Prostate gland (tissue), 2 donors: ENCODE measurements around the gene SCFD2. TPM values are rescaled to one million over a fixed set of nuclear protein-coding genes. Genes with fewer than 3 reads are reported as not detected.

ENCODE experiments used
- DNase-seq: peaks from one replicate; pipeline ENCODE4 v3.0.0-alpha.2; 2019; ENCODE audit warnings: low spot score
- H3K27ac ChIP-seq, 2 donors: fragments of 200-600 bp; sonication (generic); 2 replicates each; pipeline ENCODE4 v1.5.1; 2017 to 2019
- H3K27me3 ChIP-seq: fragments of 200-600 bp; sonication (generic); replicated peaks from 2 replicates; pipeline ENCODE4 v1.5.1; 2019; ENCODE audit not compliant: insufficient read depth
- H3K36me3 ChIP-seq, 2 donors: fragments of 200-600 bp; sonication (generic); 1 replicate in 1 of 2; 2 replicates in 1 of 2; pipeline versions ENCODE4 v1.5.1 to v1.8.1; 2017 to 2019
- H3K4me1 ChIP-seq: fragments of 200-600 bp; sonication (generic); replicated peaks from 2 replicates; pipeline ENCODE4 v1.5.1; 2019
- H3K4me3 ChIP-seq, 2 donors: fragments of 200-600 bp; sonication (generic); 2 replicates each; pipeline ENCODE4 v1.5.1; 2017 to 2019
- H3K9me3 ChIP-seq: fragments of 200-600 bp; sonication (generic); 2 replicates; pipeline ENCODE4 v1.5.1; 2017
- CTCF ChIP-seq, 4 experiments: fragments of 200-600 bp in 2 of 4; fragments of 450-650 bp in 2 of 4; sonication (generic) in 2 of 4; IDR thresholded peaks; 1 replicate in 3 of 4; 2 replicates in 1 of 4; pipeline ENCODE4 v1.5.1; 2016 to 2019; ENCODE audit warnings: antibody characterized with exemption in 4 of 4, mild to moderate bottlenecking in 2 of 4, moderate library complexity in 2 of 4
- POLR2A ChIP-seq: fragments of 450-650 bp; IDR thresholded peaks from one replicate; pipeline ENCODE4 v1.6.1; 2016; ENCODE audit warnings: antibody characterized with exemption, mild to moderate bottlenecking
- POLR2AphosphoS5 ChIP-seq: sonication (generic); formaldehyde crosslinking; IDR thresholded peaks from one replicate; pipeline ENCODE4 v1.6.1; 2017; ENCODE audit warnings: antibody characterized with exemption
- WGBS: methylation state at CpG from one replicate; pipeline ENCODE4 v1.1.5; 2018; 5-methylcytosine and 5-hydroxymethylcytosine counted together
- intact Hi-C: fragments of 100-400 bp; cut with DNase I; formaldehyde crosslinking; loops from one replicate; pipeline ENCODE4 v1.14.2; 2022
- total RNA-seq, 2 donors: library from RNA; depleted of rRNA; stranded (reverse); fragments of >200 nt; gene quantifications; one replicate each; pipeline ENCODE4 v1.1.0, GENCODE V29; 2016

Gene SCFD2
- total RNA-seq, 2 donors from 2014 or later, result 10.7 to 21.1 TPM

- TF ChIP-seq POLR2AphosphoS5 (no peak), CTCF (IDR thresholded peaks at IDR 0.05) (no peak), POLR2A (no peak)
- H3K4me3 ChIP-seq, result no peak overlapping the region
- 66% methylated on average over 2 of the region's 2 CpGs for WGBS
Observed at GRCh38 chr4:52889354-52889753, 476.5 kb downstream of the SCFD2 start.

GRCh38 chr4:52884994-52885393 lies 480.9 kb downstream of the SCFD2 start:
- Histone ChIP-seq H3K27me3 (no peaks in the 10 kb centered on the region), H3K36me3 (no peaks in the 10 kb centered on the region), H3K4me3 (no peak overlapping the region), H3K9me3 (no peaks in the 10 kb centered on the region), H3K4me1 (no peaks in the 10 kb centered on the region), H3K27ac (no peak overlapping the region)
- DNase-seq, result no peak
- TF ChIP-seq CTCF (IDR thresholded peaks at IDR 0.05) (no peak), POLR2A (no peak), POLR2AphosphoS5 (no peak)
- intact Hi-C loops, result no loop called here
- 94% methylated on average over 2 of the region's 2 CpGs for WGBS

More at GRCh38 chr4:52889354-52889753, 476.5 kb downstream of the SCFD2 start:
- Histone ChIP-seq H3K4me1 (no peaks in the 10 kb centered on the region), H3K9me3 (no peaks in the 10 kb centered on the region), H3K27me3 (no peaks in the 10 kb centered on the region), H3K36me3 (no peaks in the 10 kb centered on the region), H3K27ac (no peak overlapping the region)
- DNase-seq, result no peak
- intact Hi-C loops, result no loop called here

GRCh38 chr4:52883707-52884669 lies 481.9 kb downstream of the SCFD2 start:
- TF ChIP-seq POLR2A (no peak), CTCF (IDR thresholded peaks at IDR 0.05) (no peak), POLR2AphosphoS5 (no peak)
- WGBS, result 92% methylated on average over 4 of the region's 4 CpGs

GRCh38 chr4:52883183-52883621 lies 482.7 kb downstream of the SCFD2 start:
- no peak for TF ChIP-seq POLR2AphosphoS5
- TF ChIP-seq CTCF (IDR thresholded peaks at IDR 0.05), result no peak
- TF ChIP-seq POLR2A, result no peak
- no peak for DNase-seq
- intact Hi-C loops, result no loop called here
- no peaks in the 10 kb centered on the region for H3K9me3 ChIP-seq
- no peaks in the 10 kb centered on the region for H3K4me1 ChIP-seq
- no peaks in the 10 kb centered on the region for H3K36me3 ChIP-seq
- H3K27ac ChIP-seq, result no peak overlapping the region
- no peak overlapping the region for H3K4me3 ChIP-seq
- no peaks in the 10 kb centered on the region for H3K27me3 ChIP-seq
- WGBS, result 71% methylated on average over 4 of the region's 4 CpGs

More at GRCh38 chr4:52883707-52884669, 481.9 kb downstream of the SCFD2 start:
- H3K27ac ChIP-seq, result no peak overlapping the region
- no peak overlapping the region for H3K4me3 ChIP-seq
- intact Hi-C loops, result no loop called here
- H3K27me3 ChIP-seq, result no peaks in the 10 kb centered on the region
- H3K4me1 ChIP-seq, result no peaks in the 10 kb centered on the region
- no peaks in the 10 kb centered on the region for H3K9me3 ChIP-seq
- no peak for DNase-seq
- no peaks in the 10 kb centered on the region for H3K36me3 ChIP-seq
